Stimulated activated CD8-positive, alpha-beta memory T cell treated with anti-CD3 and anti-CD28 coated beads, Interleukin-4, amount 100 ng/mL, for 1 hour (primary cell): ENCODE data around the gene CTXN2.

ENCODE experiments used
- DNase-seq, 2 donors: peaks; one replicate each; pipeline ENCODE4 v3.0.0-alpha.2; 2020; ENCODE audit warnings: low read depth in 2 of 2, low spot score in 1 of 2

Gene CTXN2

GRCh38 chr15:48191574-48192225 is at the start of gene CTXN2:
CTXN2 (plus strand) TSS chr15:48191665; CDS start chr15:48201301, 9,636 bp downstream.
- DNase-seq, result no peak

DNA sequence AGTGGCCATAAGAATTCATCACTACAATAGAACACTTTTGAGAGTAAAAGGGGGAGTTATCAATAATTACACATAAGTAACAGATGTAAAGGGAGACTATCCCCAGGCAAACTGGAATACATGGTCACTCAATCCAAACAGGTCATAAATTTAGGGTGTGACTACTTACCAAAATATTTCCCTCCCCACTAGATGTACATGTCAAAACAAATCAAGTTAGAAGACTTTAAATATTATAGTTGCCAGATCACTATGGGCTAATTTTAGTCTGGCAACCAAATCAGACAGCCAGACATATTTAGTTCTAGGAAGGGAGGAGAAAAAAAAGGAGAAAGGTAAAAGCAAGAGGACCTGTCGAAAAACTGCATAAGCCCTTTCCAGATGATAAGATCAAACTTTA is 47.6 kb upstream of the CTXN2 start:
- DNase-seq, result no peak

GRCh38 chr15:48144889-48145288 is 46.6 kb upstream of the CTXN2 start:
- DNase-seq, result no peak

DNA sequence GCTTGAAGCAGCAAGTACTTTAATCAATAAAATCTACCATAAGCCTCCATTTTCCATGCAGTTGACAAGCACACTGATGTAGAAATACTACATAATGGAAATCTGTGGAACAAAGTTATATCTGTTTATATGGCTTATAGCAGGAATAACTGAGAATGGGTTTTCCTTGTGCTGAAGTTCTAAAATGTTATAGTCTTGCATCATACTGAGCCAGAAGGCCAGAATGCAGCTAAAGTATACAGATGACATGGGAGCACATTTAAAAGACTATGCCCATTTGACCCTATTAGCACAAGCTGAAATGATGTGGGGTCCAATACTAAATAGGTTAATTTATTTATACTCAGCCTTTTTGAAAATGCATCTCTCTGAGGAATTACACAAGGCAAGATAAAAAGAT is 45.5 kb upstream of the CTXN2 start:
- DNase-seq, result no peak

GRCh38 chr15:48147358-48147757 is 44.1 kb upstream of the CTXN2 start:
- DNase-seq, result no peak

- no peak for DNase-seq
These were observed 41.6 kb upstream of the CTXN2 start for GRCh38 chr15:48149858-48150257.

- no peak for DNase-seq
These were observed 37.9 kb upstream of the CTXN2 start for GRCh38 chr15:48153526-48153925.

DNA sequence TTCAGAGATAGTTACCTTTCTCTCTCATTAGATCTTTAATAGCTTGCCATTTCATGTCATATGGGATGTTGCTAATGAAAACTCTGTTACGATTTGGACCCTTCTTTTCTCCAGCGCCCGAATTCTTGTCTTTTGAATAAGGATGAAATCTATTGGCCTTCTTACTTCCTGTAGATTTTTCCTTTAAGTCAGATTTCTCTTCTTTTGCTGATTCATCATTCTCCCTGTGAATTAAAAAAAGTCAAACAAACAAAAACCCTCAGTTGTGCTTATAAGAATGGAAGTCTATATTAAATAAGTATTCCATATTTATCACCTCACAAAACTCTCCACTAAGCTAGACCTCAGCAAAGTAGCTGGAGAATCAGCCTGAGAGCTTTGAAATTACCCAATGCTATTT is 22.8 kb upstream of the CTXN2 start:
- DNase-seq, result no peak

GRCh38 chr15:48170981-48171380 is 20.5 kb upstream of the CTXN2 start:
- DNase-seq, result no peak

- no peak for DNase-seq
These were observed 16.3 kb upstream of the CTXN2 start for GRCh38 chr15:48175126-48175525.

DNA sequence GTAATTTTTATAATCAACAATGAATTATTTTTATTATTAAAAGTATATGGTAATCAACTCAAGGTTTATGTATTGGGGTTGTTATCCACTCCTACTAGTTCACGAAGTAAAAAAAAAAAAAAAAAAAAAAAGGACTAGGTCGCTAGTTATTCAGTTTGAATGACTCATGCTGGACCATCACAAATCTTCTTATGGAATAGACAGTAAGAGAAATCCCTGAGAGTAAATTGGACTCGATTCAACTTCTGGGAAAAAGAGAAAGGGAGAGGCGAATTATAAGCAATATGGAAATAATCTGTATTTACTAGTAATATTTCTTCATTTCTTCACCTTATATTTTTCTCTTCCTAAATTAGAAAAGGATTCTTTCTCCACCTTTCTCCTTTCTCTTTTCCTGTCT is 15.4 kb upstream of the CTXN2 start:
- no peak for DNase-seq

DNA sequence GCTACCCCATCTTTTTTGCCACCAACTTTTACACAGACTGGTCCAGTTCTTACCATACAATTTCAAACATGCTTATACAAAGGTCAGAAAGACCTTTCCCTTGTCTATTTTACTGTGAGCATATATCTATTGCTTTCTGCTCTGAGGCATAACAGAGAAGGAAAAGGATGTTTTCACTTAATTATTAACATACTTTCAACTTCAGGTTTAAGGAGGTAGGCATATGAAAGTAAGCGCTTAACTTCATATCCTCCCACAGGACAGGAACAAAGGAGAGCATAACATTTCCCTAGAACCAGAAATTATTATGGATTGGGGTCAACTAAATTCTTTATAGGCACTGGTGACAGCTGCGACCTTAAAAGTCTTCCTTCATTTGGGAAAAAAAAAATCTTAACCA is 14.5 kb upstream of the CTXN2 start:
- no peak for DNase-seq

- DNase-seq, result no peak
These were observed 14.1 kb upstream of the CTXN2 start for GRCh38 chr15:48177383-48177765.

GRCh38 chr15:48177766-48178647 is 13.5 kb upstream of the CTXN2 start, which contains the start of gene MYEF2:
MYEF2 (minus strand) TSS chr15:48178295; CDS start chr15:48178237, 58 bp downstream.
- peak; percentile 13 to 34 for DNase-seq

DNA sequence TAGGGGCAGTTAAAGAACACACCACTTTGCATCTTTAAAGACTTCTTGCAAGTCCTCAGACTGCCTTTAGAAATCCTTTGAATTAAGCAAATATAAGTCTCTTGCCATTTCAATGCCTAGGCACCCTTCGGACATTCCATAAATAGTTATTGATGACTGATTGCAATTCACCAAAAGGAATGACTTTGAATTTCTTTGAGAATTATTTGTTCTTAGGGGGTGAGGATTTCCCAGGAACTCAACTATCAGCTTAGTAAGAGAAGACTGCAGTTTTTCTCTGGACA is 12.9 kb upstream of the CTXN2 start:
- no peak for DNase-seq

DNA sequence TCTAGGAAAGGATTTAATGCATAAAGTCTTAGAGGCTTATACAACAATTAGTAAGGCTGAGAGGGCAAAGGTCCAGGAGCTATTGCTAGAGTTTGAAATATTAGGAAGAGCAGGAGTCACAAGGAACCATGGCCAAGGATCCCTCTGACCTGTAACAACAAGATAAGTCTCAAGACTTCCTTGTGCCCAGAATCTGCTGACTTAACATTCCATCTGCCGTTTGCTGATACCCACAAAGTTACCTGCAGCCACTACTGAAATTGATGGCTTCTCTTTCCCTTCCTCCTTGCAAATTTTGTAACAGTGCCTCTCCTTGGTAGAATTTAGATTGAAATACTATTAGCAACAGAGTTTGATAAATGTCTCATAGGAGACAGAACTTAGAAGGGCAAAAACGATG is 8.7 kb upstream of the CTXN2 start:
- DNase-seq, result no peak

DNA sequence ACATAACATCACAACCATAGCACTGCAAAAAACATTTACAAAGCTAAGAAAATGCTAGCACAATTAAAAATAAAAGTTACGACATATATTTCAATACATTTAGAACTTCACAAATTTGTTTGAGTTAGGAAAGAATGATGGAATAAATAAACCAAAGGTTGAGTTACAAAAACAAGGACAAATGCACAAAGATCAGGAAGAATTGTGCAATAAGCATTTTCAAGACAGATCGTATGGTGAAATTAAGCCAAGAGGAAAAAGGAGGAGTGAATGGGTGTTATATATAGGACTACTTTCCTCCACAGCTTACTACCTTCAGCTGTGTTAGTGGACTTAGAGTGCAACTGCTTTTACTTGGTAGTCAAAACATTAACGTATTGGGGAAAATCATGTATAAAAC is 5.9 kb upstream of the CTXN2 start:
- DNase-seq, result no peak

DNA sequence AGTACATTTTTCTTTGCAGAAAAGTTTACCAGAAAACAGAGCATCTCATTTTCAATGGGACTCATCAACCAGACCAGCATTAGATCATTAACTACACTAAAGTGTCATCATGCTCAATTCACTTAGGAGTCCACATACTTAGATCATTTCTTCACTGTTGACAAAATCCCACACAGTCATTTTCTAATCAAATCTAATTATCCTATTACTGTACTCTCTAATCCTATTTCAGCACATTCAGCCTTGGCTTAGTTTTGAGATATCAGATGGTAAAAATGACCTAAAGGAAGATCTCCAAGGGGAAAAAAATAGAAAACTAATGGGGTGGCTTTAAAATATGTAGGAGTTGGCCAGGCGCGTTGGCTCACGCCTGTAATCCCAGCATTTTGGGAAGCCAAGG is 5.2 kb upstream of the CTXN2 start:
- no peak for DNase-seq

GRCh38 chr15:48190932-48191573 is 412 bp upstream of the CTXN2 start:
- DNase-seq, result no peak

DNA sequence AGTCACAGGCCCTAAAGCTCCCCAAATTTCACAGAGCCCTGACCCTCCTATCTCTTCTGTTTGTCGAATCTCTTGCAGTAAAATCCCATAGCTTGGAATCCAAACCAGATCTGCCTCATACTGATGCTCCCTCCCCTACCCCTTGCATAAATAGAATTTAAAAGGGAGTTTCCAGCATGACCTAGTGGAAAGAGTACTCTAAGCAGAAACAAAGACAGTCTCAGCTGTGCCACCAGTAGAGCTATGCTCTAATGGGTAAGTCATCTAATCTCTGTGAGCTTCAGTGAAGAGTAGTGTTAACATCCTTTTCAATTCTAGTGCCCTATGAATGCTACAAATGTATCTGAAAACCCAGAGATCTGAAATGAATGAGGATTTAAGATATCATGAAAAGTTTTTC is 10.6 kb downstream of the CTXN2 start:
- DNase-seq, result no peak

GRCh38 chr15:48205981-48206380 is 14.5 kb downstream of the CTXN2 start, which contains the start of gene SLC12A1:
SLC12A1 (plus strand) TSS chr15:48206302; CDS start chr15:48207720, 1,418 bp downstream.
- no peak for DNase-seq

DNA sequence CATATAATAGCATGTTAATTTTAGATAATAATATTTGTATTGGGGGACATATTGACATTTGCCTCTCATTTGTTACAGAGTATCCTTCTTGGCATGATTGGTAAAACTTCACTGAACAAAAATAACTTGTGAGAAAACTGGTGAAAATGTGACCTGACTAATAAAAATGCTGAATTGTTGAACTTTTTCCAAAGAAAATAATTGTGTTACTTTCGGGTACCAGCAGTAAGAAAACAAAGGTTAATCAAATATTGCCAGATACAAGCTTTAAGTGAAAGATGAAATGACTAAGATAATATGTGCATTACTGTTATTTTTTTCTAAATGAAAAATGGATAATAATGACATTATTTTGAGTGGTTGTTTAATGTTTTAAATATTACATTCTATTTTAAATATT is 29.8 kb downstream of the CTXN2 start:
- no peak for DNase-seq
